Stimulated activated CD8-positive, alpha-beta memory T cell treated with anti-CD3 and anti-CD28 coated beads, Interleukin-15, amount 100 ng/mL, for 24 hours (primary cell): ENCODE results near the gene TIGD7.
"Not testable (repeated sequence)": the region's sequence is repeated elsewhere in the genome, so short reads cannot be mapped to it uniquely, and the experiment has no call there.

Experiments
- DNase-seq: peaks from one replicate; pipeline ENCODE4 v3.0.0-alpha.2; 2020; ENCODE audit warnings: low read depth

TIGD7 gene

GRCh38 chr16:3282103-3282729 lies 23.0 kb downstream of the TIGD7 start:
- no peak for DNase-seq

GRCh38 chr16:3281222-3281820 lies 23.9 kb downstream of the TIGD7 start:
- no peak for DNase-seq

- DNase-seq = no peak
Measured at GRCh38 chr16:3276679-3277078, 28.6 kb downstream of the TIGD7 start.

GRCh38 chr16:3274947-3275346 lies 30.3 kb downstream of the TIGD7 start:
- DNase-seq = no peak

- no peak for DNase-seq
Measured at GRCh38 chr16:3274490-3274889, 30.7 kb downstream of the TIGD7 start.

- not testable (repeated sequence) for DNase-seq
Measured at GRCh38 chr16:3271281-3271680, 33.9 kb downstream of the TIGD7 start.

GRCh38 chr16:3270718-3271117 lies 34.5 kb downstream of the TIGD7 start:
- DNase-seq = not testable (repeated sequence)

GRCh38 chr16:3268294-3268693 lies 36.9 kb downstream of the TIGD7 start:
- DNase-seq = no peak

- DNase-seq = no peak
Measured at GRCh38 chr16:3266873-3267537, 38.2 kb downstream of the TIGD7 start.

GRCh38 chr16:3264137-3265036 lies 40.8 kb downstream of the TIGD7 start:
- peak; percentile 92 for DNase-seq

- no peak for DNase-seq
Measured at GRCh38 chr16:3262517-3262916, 42.7 kb downstream of the TIGD7 start.

- DNase-seq = no peak
Measured at GRCh38 chr16:3259836-3260235, 45.4 kb downstream of the TIGD7 start.

GRCh38 chr16:3256866-3257465 lies 48.3 kb downstream of the TIGD7 start:
- no peak for DNase-seq

- DNase-seq = no peak
Measured at GRCh38 chr16:3256146-3256865, 48.9 kb downstream of the TIGD7 start, which contains the start of gene MEFV. MEFV (minus strand) TSS chr16:3256633; CDS start chr16:3256587, 46 bp downstream.

- no peak for DNase-seq
Measured at GRCh38 chr16:3254309-3254708, 50.9 kb downstream of the TIGD7 start.

GRCh38 chr16:3252967-3253366 lies 52.3 kb downstream of the TIGD7 start:
- DNase-seq = no peak

- no peak for DNase-seq
Measured at GRCh38 chr16:3249451-3249850, 55.8 kb downstream of the TIGD7 start.

- DNase-seq = no peak
Measured at GRCh38 chr16:3249020-3249419, 56.2 kb downstream of the TIGD7 start.
